Activated naive CD4-positive, alpha-beta T cell treated with anti-CD3 and anti-CD28 coated beads for 36 hours (primary cell): ENCODE measurements around the gene SFPQ. TPM values are rescaled to one million over a fixed set of nuclear protein-coding genes. Genes with fewer than 3 reads are reported as not detected.
A peak's percentile ranks its signal among the peaks of the same experiment; 100 is the strongest.
"Not testable (repeated sequence)": the region's sequence is repeated elsewhere in the genome, so short reads cannot be mapped to it uniquely, and the experiment has no call there.

Experiments used
- CTCF ChIA-PET: fragments of 350-600 bp; sonication (Branson Sonifier 250); formaldehyde crosslinking; loops from one replicate; lab custom pipeline; 2021; ENCODE audit warnings: antibody characterized with exemption; lab: Charles Lee
- DNase-seq: peaks from one replicate; pipeline ENCODE4 v3.0.0-alpha.2; 2020
- H3K27ac Mint-ChIP-seq: one replicate; pipeline ENCODE4 v1.8.0; 2021; ENCODE audit warnings: mild to moderate bottlenecking, mixed read lengths
- H3K27me3 Mint-ChIP-seq: one replicate; pipeline ENCODE4 v1.8.0; 2021; ENCODE audit warnings: low read depth, mixed read lengths
- H3K36me3 Mint-ChIP-seq: one replicate; pipeline ENCODE4 v1.8.0; 2021; ENCODE audit warnings: low read depth, mixed read lengths
- H3K4me1 Mint-ChIP-seq: one replicate; pipeline ENCODE4 v1.8.0; 2021; ENCODE audit warnings: low read depth, mixed read lengths
- H3K4me3 Mint-ChIP-seq: one replicate; pipeline ENCODE4 v1.8.0; 2021; ENCODE audit warnings: mild to moderate bottlenecking, moderate library complexity, mixed read lengths
- H3K9me3 Mint-ChIP-seq: one replicate; pipeline ENCODE4 v1.8.0; 2021; ENCODE audit warnings: mixed read lengths
- intact Hi-C: fragments of 100-400 bp; cut with micrococcal nuclease; formaldehyde crosslinking; loops from one replicate; pipeline ENCODE4 v1.15.1; 2023
- total RNA-seq, 2 experiments: library from RNA; stranded (reverse); gene quantifications; one replicate each; pipeline ENCODE4 v1.2.3, GENCODE V29; 2021

The SFPQ gene
- 100 to 1,000 TPM; 260 to 269 TPM for total RNA-seq

GRCh38 chr1:35192853-35193664, at the start of gene SFPQ:
SFPQ (minus strand) TSS chr1:35193145; CDS start chr1:35193049, 96 bp downstream.
- Mint-ChIP-seq H3K27ac (peak within 1 kb of the TSS; percentile 98), H3K4me3 (peak within 1 kb of the TSS; percentile 96), H3K9me3 (no peaks in the 10 kb centered on the region), H3K36me3 (peaks cover 43% of the 10 kb centered on the region), H3K27me3 (no peaks in the 10 kb centered on the region), H3K4me1 (peaks cover 39% of the 10 kb centered on the region)
- intact Hi-C loops = loop anchor here (1.0 to 10.0 kb wide), 14 partner anchors 75 to 962 kb away; partner anchors contain the start of genes AGO3, C1orf216, CLSPN and KIAA0319L
- CTCF ChIA-PET = no interaction called here
- peak; percentile 98 for DNase-seq

GRCh38 chr1:35236772-35237171, 43.8 kb upstream of the SFPQ start:
- H3K4me1 Mint-ChIP-seq, H3K27me3 Mint-ChIP-seq, H3K27ac Mint-ChIP-seq, H3K9me3 Mint-ChIP-seq, H3K4me3 Mint-ChIP-seq, H3K36me3 Mint-ChIP-seq, DNase-seq, intact Hi-C loops: not testable (repeated sequence)
- CTCF ChIA-PET = interaction anchor here (0.6 kb wide), 1 partner anchor 35 kb away, joined by 5 read pairs; no protein-coding TSS in a partner anchor

GRCh38 chr1:35231287-35231686, 38.3 kb upstream of the SFPQ start:
- intact Hi-C loops = no loop called here
- no peaks in the 10 kb centered on the region for H3K36me3 Mint-ChIP-seq
- H3K27ac Mint-ChIP-seq = no peak overlapping the region
- DNase-seq = no peak
- no peaks in the 10 kb centered on the region for H3K27me3 Mint-ChIP-seq
- no peak overlapping the region for H3K4me3 Mint-ChIP-seq
- peaks cover 8% of the 10 kb centered on the region for H3K4me1 Mint-ChIP-seq
- CTCF ChIA-PET = no interaction called here
- H3K9me3 Mint-ChIP-seq = no peaks in the 10 kb centered on the region

- no peaks in the 10 kb centered on the region for H3K9me3 Mint-ChIP-seq
- peaks cover 8% of the 10 kb centered on the region for H3K4me1 Mint-ChIP-seq
- no peaks in the 10 kb centered on the region for H3K27me3 Mint-ChIP-seq
- intact Hi-C loops = no loop called here
- CTCF ChIA-PET = no interaction called here
- no peak for DNase-seq
- no peak overlapping the region for H3K27ac Mint-ChIP-seq
- no peak overlapping the region for H3K4me3 Mint-ChIP-seq
- no peaks in the 10 kb centered on the region for H3K36me3 Mint-ChIP-seq
Measured at GRCh38 chr1:35229587-35230360, 36.8 kb upstream of the SFPQ start.

- H3K4me3 Mint-ChIP-seq = no peak overlapping the region
- CTCF ChIA-PET = interaction anchor here (0.6 to 0.7 kb wide), 3 partner anchors 212 to 496 kb away, joined by 3 to 5 read pairs (median 3); no protein-coding TSS in a partner anchor
- peaks cover 8% of the 10 kb centered on the region for H3K4me1 Mint-ChIP-seq
- H3K36me3 Mint-ChIP-seq = no peaks in the 10 kb centered on the region
- intact Hi-C loops = no loop called here
- no peak for DNase-seq
- H3K27ac Mint-ChIP-seq = no peak overlapping the region
- no peaks in the 10 kb centered on the region for H3K9me3 Mint-ChIP-seq
- no peaks in the 10 kb centered on the region for H3K27me3 Mint-ChIP-seq
Measured at GRCh38 chr1:35226546-35226945, 33.6 kb upstream of the SFPQ start.

- Mint-ChIP-seq H3K27ac (no peak overlapping the region), H3K27me3 (no peaks in the 10 kb centered on the region), H3K36me3 (no peaks in the 10 kb centered on the region), H3K4me3 (no peak overlapping the region), H3K9me3 (no peaks in the 10 kb centered on the region), H3K4me1 (no peaks in the 10 kb centered on the region)
- CTCF ChIA-PET = no interaction called here
- intact Hi-C loops = no loop called here
- no peak for DNase-seq
Measured at GRCh38 chr1:35223084-35223630, 30.2 kb upstream of the SFPQ start.

- Mint-ChIP-seq H3K36me3 (no peaks in the 10 kb centered on the region), H3K27me3 (no peaks in the 10 kb centered on the region), H3K9me3 (no peaks in the 10 kb centered on the region), H3K4me1 (no peaks in the 10 kb centered on the region), H3K27ac (no peak overlapping the region), H3K4me3 (no peak overlapping the region)
- intact Hi-C loops = no loop called here
- CTCF ChIA-PET = no interaction called here
- no peak for DNase-seq
Measured at GRCh38 chr1:35222322-35223083, 29.6 kb upstream of the SFPQ start.

- H3K27me3 Mint-ChIP-seq = no peaks in the 10 kb centered on the region
- CTCF ChIA-PET = interaction anchor here (0.5 kb wide), 1 partner anchor 146 kb away, joined by 5 read pairs; no protein-coding TSS in a partner anchor
- intact Hi-C loops = no loop called here
- H3K9me3 Mint-ChIP-seq = no peaks in the 10 kb centered on the region
- no peaks in the 10 kb centered on the region for H3K36me3 Mint-ChIP-seq
- no peaks in the 10 kb centered on the region for H3K4me1 Mint-ChIP-seq
- no peak overlapping the region for H3K4me3 Mint-ChIP-seq
- H3K27ac Mint-ChIP-seq = no peak overlapping the region
- peak; percentile 7 for DNase-seq
Measured at GRCh38 chr1:35220976-35221375, 28.0 kb upstream of the SFPQ start.

- no peak overlapping the region for H3K27ac Mint-ChIP-seq
- H3K4me1 Mint-ChIP-seq = no peaks in the 10 kb centered on the region
- intact Hi-C loops = no loop called here
- H3K27me3 Mint-ChIP-seq = no peaks in the 10 kb centered on the region
- no peak for DNase-seq
- CTCF ChIA-PET = interaction anchor here (1.0 kb wide), 1 partner anchor 13 kb away, joined by 3 read pairs; no protein-coding TSS in a partner anchor
- H3K36me3 Mint-ChIP-seq = no peaks in the 10 kb centered on the region
- no peak overlapping the region for H3K4me3 Mint-ChIP-seq
- H3K9me3 Mint-ChIP-seq = no peaks in the 10 kb centered on the region
Measured at GRCh38 chr1:35215346-35215745, 22.4 kb upstream of the SFPQ start.

GRCh38 chr1:35211120-35211414, 18.1 kb upstream of the SFPQ start:
- Mint-ChIP-seq H3K27me3 (no peaks in the 10 kb centered on the region), H3K4me1 (no peaks in the 10 kb centered on the region), H3K9me3 (no peaks in the 10 kb centered on the region), H3K36me3 (no peaks in the 10 kb centered on the region), H3K4me3 (no peak overlapping the region), H3K27ac (no peak overlapping the region)
- DNase-seq = no peak
- CTCF ChIA-PET = interaction anchor here (0.7 to 1.3 kb wide), 3 partner anchors 9 to 1315 kb away, joined by 3 to 5 read pairs (median 3); no protein-coding TSS in a partner anchor
- intact Hi-C loops = no loop called here

- no peaks in the 10 kb centered on the region for H3K4me1 Mint-ChIP-seq
- H3K9me3 Mint-ChIP-seq = no peaks in the 10 kb centered on the region
- no peak overlapping the region for H3K4me3 Mint-ChIP-seq
- intact Hi-C loops = no loop called here
- H3K27ac Mint-ChIP-seq = no peak overlapping the region
- H3K27me3 Mint-ChIP-seq = no peaks in the 10 kb centered on the region
- CTCF ChIA-PET = interaction anchor here (0.7 to 1.3 kb wide), 2 partner anchors 9 to 1315 kb away, joined by 3 to 5 read pairs; no protein-coding TSS in a partner anchor
- no peaks in the 10 kb centered on the region for H3K36me3 Mint-ChIP-seq
- no peak for DNase-seq
Measured at GRCh38 chr1:35210321-35211119, 17.6 kb upstream of the SFPQ start.
